Measurements from ENCODE around the gene CCDC7.
"Not testable (repeated sequence)": the region's sequence is repeated elsewhere in the genome, so short reads cannot be mapped to it uniquely, and the experiment has no call there.

The CCDC7 gene

GRCh38 chr10:32445740-32446535, at the start of gene CCDC7:
Gene CCDC7, plus strand, starts transcription at chr10:32446140. Its CDS starts 5,503 bp downstream, at chr10:32451643.
- DNase-seq (ENCODE audit: low read depth, low spot score), result peak; percentile 49

GRCh38 chr10:32397163-32397562, 48.8 kb upstream of the CCDC7 start:
- not testable (repeated sequence) for DNase-seq (ENCODE audit: low read depth, low spot score)

GRCh38 chr10:32399720-32400119, 46.2 kb upstream of the CCDC7 start:
- not testable (repeated sequence) for DNase-seq (ENCODE audit: low read depth, low spot score)

- no peak for DNase-seq (ENCODE audit: low read depth, low spot score)
Observed at GRCh38 chr10:32400961-32401360, 45.0 kb upstream of the CCDC7 start.

- no peak for DNase-seq (ENCODE audit: low read depth, low spot score)
Observed at GRCh38 chr10:32402499-32402898, 43.4 kb upstream of the CCDC7 start.

GRCh38 chr10:32403091-32403490, 42.8 kb upstream of the CCDC7 start:
- no peak for DNase-seq (ENCODE audit: low read depth, low spot score)

- DNase-seq (ENCODE audit: low read depth, low spot score), result no peak
Observed at GRCh38 chr10:32408690-32409089, 37.2 kb upstream of the CCDC7 start.

GRCh38 chr10:32409741-32410140, 36.2 kb upstream of the CCDC7 start:
- no peak for DNase-seq (ENCODE audit: low read depth, low spot score)

GRCh38 chr10:32410569-32410968, 35.4 kb upstream of the CCDC7 start:
- no peak for DNase-seq (ENCODE audit: low read depth, low spot score)

GRCh38 chr10:32411797-32412498, 34.0 kb upstream of the CCDC7 start:
- DNase-seq (ENCODE audit: low read depth, low spot score), result no peak

GRCh38 chr10:32412499-32412853, 33.5 kb upstream of the CCDC7 start:
- DNase-seq (ENCODE audit: low read depth, low spot score), result no peak

GRCh38 chr10:32413513-32413912, 32.4 kb upstream of the CCDC7 start:
- no peak for DNase-seq (ENCODE audit: low read depth, low spot score)

- no peak for DNase-seq (ENCODE audit: low read depth, low spot score)
Observed at GRCh38 chr10:32415361-32415760, 30.6 kb upstream of the CCDC7 start.

- DNase-seq (ENCODE audit: low read depth, low spot score), result no peak
Observed at GRCh38 chr10:32417911-32418547, 27.9 kb upstream of the CCDC7 start.

GRCh38 chr10:32418572-32418971, 27.4 kb upstream of the CCDC7 start:
- no peak for DNase-seq (ENCODE audit: low read depth, low spot score)

- no peak for DNase-seq (ENCODE audit: low read depth, low spot score)
Observed at GRCh38 chr10:32419615-32420014, 26.3 kb upstream of the CCDC7 start.

GRCh38 chr10:32426186-32426585, 19.8 kb upstream of the CCDC7 start:
- no peak for DNase-seq (ENCODE audit: low read depth, low spot score)

- no peak for DNase-seq (ENCODE audit: low read depth, low spot score)
Observed at GRCh38 chr10:32433542-32433941, 12.4 kb upstream of the CCDC7 start.

GRCh38 chr10:32436215-32436614, 9.7 kb upstream of the CCDC7 start:
- DNase-seq (ENCODE audit: low read depth, low spot score), result no peak

- no peak for DNase-seq (ENCODE audit: low read depth, low spot score)
Observed at GRCh38 chr10:32437334-32437733, 8.6 kb upstream of the CCDC7 start.

- no peak for DNase-seq (ENCODE audit: low read depth, low spot score)
Observed at GRCh38 chr10:32445036-32445435, 904 bp upstream of the CCDC7 start.

- DNase-seq (ENCODE audit: low read depth, low spot score), result no peak
Observed at GRCh38 chr10:32446536-32447406, 831 bp downstream of the CCDC7 start.
